HepG2 (cell line): ENCODE measurements around the gene TBC1D16. TPM values are rescaled to one million over a fixed set of nuclear protein-coding genes. Genes with fewer than 3 reads are reported as not detected.

ENCODE experiments used
- BCL6 ChIP-seq: IDR thresholded peaks from 2 replicates; pipeline ENCODE4 v1.6.1; 2016; ENCODE audit warnings: missing genetic modification reagents, missing compliant biosample characterization
- CEBPG ChIP-seq: IDR thresholded peaks from 2 replicates; pipeline ENCODE4 v1.6.1; 2016
- CENPT ChIP-seq: sonication (generic); formaldehyde crosslinking; IDR thresholded peaks from 2 replicates; pipeline ENCODE4 v1.8.0; 2022; ENCODE audit warnings: low read depth, mild to moderate bottlenecking, moderate library complexity, missing genetic modification reagents
- EP300 ChIP-seq, 3 experiments: sonication (generic) in 1 of 3; formaldehyde crosslinking in 1 of 3; IDR thresholded peaks; 2 replicates each; pipeline versions ENCODE4 v1.5.1 to v1.6.1; 2011 to 2020; ENCODE audit warnings: low read depth in 2 of 3, low read length in 2 of 3, borderline replicate concordance in 1 of 3, improper control_type of control experiment in 1 of 3, mild to moderate bottlenecking in 1 of 3, missing genetic modification reagents in 1 of 3, moderate library complexity in 1 of 3
- FOSL1 ChIP-seq: sonication (generic); formaldehyde crosslinking; IDR thresholded peaks from 2 replicates; pipeline ENCODE4 v1.9.0; 2021; ENCODE audit warnings: missing genetic modification reagents, borderline replicate concordance
- HDAC1 ChIP-seq: sonication (generic); formaldehyde crosslinking; IDR thresholded peaks from 2 replicates; pipeline ENCODE4 v1.5.1; 2020; ENCODE audit warnings: mild to moderate bottlenecking, missing genetic modification reagents
- IKZF1 ChIP-seq: fragments of 450-650 bp; IDR thresholded peaks from 2 replicates; pipeline ENCODE4 v1.7.1; 2016
- JUND ChIP-seq: sonication (generic); formaldehyde crosslinking; IDR thresholded peaks from 2 replicates; pipeline ENCODE4 v1.8.0; 2022; ENCODE audit warnings: mild to moderate bottlenecking, missing genetic modification reagents
- KLF16 ChIP-seq, 2 experiments: sonication (generic) in 1 of 2; formaldehyde crosslinking in 1 of 2; IDR thresholded peaks; 2 replicates each; pipeline versions ENCODE4 v1.6.1 to v1.8.0; 2016 to 2023; ENCODE audit warnings: missing genetic modification reagents in 2 of 2, missing compliant biosample characterization in 1 of 2
- NFE2 ChIP-seq: sonication (generic); formaldehyde crosslinking; IDR thresholded peaks from 2 replicates; pipeline ENCODE4 v1.4.0; 2020; ENCODE audit warnings: missing genetic modification reagents
- NFKBIZ ChIP-seq: IDR thresholded peaks from 2 replicates; pipeline ENCODE4 v1.6.1; 2018; ENCODE audit warnings: missing genetic modification reagents, missing compliant biosample characterization
- RXRA ChIP-seq: sonication (generic); formaldehyde crosslinking; IDR thresholded peaks from 2 replicates; pipeline ENCODE4 v1.5.1; 2020; ENCODE audit warnings: missing genetic modification reagents
- SKI ChIP-seq: fragments of 450-650 bp; IDR thresholded peaks from one replicate; pipeline ENCODE4 v1.6.1; 2018; ENCODE audit warnings: mild to moderate bottlenecking; ENCODE audit not compliant: partially characterized antibody
- SP2 ChIP-seq: sonication (generic); formaldehyde crosslinking; IDR thresholded peaks from 2 replicates; pipeline ENCODE4 v1.5.1; 2020; ENCODE audit warnings: mild to moderate bottlenecking, missing genetic modification reagents
- SUZ12 ChIP-seq: fragments of 150-350 bp; IDR thresholded peaks from 2 replicates; pipeline ENCODE4 v1.6.1; 2014; ENCODE audit warnings: low read depth, low read length
- TMF1 ChIP-seq: sonication (generic); formaldehyde crosslinking; IDR thresholded peaks from 2 replicates; pipeline ENCODE4 v1.8.1; 2022; ENCODE audit warnings: low read depth, missing genetic modification reagents
- XRCC5 ChIP-seq: fragments of 200-400 bp; formaldehyde crosslinking; optimal IDR thresholded peaks from 2 replicates; pipeline ENCODE3; 2017; ENCODE audit warnings: mild to moderate bottlenecking, low read length
- ZBTB8A ChIP-seq: sonication (generic); formaldehyde crosslinking; IDR thresholded peaks from 2 replicates; pipeline ENCODE4 v1.4.0; 2020; ENCODE audit warnings: mild to moderate bottlenecking, low read depth, missing genetic modification reagents, borderline replicate concordance
- ZNF282 ChIP-seq: fragments of 450-650 bp; IDR thresholded peaks from 2 replicates; pipeline ENCODE4 v1.6.1; 2018; ENCODE audit not compliant: partially characterized antibody
- ZNF614 ChIP-seq: IDR thresholded peaks from 2 replicates; pipeline ENCODE4 v1.6.1; 2018; ENCODE audit warnings: missing biosample characterization, missing genetic modification reagents, inconsistent platforms, borderline replicate concordance
- ZNF768 ChIP-seq: sonication (generic); formaldehyde crosslinking; IDR thresholded peaks from 2 replicates; pipeline ENCODE4 v1.4.0; 2020; ENCODE audit warnings: missing genetic modification reagents
- ZNF777 ChIP-seq: sonication (generic); formaldehyde crosslinking; IDR thresholded peaks from 2 replicates; pipeline ENCODE4 v1.4.0; 2020; ENCODE audit warnings: missing genetic modification reagents
- polyA plus RNA-seq, 8 experiments: library from polyadenylated mRNA; depleted of rRNA in 3 of 8; stranded (reverse) in 7 of 8; unstranded in 1 of 8; fragments of >200 nt; fragmentation: Illumina TruSeq in 4 of 8; extraction: Trizol in 4 of 8; gene quantifications; 2 replicates each; pipeline versions ENCODE4 v1.2.1 to v1.2.3, GENCODE V29; 2011 to 2016; ENCODE audit warnings: low read depth in 4 of 8, missing spikeins in 1 of 8, mixed read lengths in 1 of 8; ENCODE audit not compliant: insufficient read depth in 1 of 8
- total RNA-seq, 5 experiments: library from RNA; depleted of rRNA; stranded (reverse); fragments of >200 nt; fragmentation: Illumina TruSeq; extraction: Trizol; gene quantifications; 2 replicates each; pipeline ENCODE4 v1.2.3, GENCODE V29; 2016; ENCODE audit warnings: low read depth in 1 of 5
- TF ChIP-seq, protein P1 (sequence below), 2 experiments: sonication (generic) in 1 of 2; formaldehyde crosslinking in 1 of 2; IDR thresholded peaks; 2 replicates each; pipeline versions ENCODE4 v1.6.1 to v1.9.0; 2014 to 2022; ENCODE audit warnings: antibody characterized with exemption in 1 of 2, borderline replicate concordance in 1 of 2, inconsistent platforms in 1 of 2, low read depth in 1 of 2, missing genetic modification reagents in 1 of 2
- TF ChIP-seq, protein P2 (sequence below): sonication (generic); formaldehyde crosslinking; IDR thresholded peaks from 2 replicates; pipeline ENCODE4 v1.8.1; 2023; ENCODE audit warnings: missing genetic modification reagents, mild to moderate bottlenecking, borderline replicate concordance
- TF ChIP-seq, protein P3 (sequence below): IDR thresholded peaks from 2 replicates; pipeline ENCODE4 v1.6.1; 2012; ENCODE audit warnings: inconsistent platforms

TBC1D16 gene
- total and polyA plus RNA-seq, 2 of the 13 experiments (the other 11 are each of a cell fraction or from before 2014, with no cell fraction given): 14.9 to 24.9 TPM

DNA sequence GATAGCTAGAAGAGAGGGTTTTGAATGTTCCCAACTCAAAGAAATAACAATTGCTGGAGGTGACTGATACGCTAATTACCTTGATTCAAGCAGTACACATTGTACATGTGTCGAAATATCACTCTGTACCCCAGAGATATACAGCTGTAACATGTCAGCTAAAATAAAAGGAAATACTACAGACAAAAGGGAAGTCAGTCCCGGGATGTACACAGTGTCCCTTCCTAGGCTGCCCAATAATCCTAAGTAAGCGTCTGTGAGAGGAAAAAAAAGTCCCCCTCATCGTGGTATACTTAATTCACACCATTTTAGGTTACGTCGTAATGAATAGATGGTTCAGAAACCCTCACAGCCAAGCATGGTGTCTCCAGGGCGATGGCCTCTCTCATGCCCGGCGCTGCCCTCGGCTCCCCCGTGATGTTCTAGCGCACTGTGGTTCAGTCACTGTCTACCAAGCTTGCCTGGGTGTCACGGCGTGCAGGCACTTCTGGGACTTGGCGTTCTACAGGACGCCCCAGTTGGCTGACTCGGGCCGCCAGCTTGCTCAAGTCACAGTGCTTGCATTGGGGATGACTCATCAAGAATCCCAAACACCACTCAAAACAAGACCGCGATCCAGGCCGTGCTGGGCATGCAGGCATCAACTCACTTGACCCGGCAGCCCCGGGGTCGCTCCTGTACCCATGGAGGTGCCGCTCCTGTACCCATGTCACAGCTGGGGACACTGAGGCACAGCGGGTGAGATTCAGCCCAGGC is 28.3 kb upstream of the TBC1D16 start (continued):
- TF ChIP-seq, protein P1, sequence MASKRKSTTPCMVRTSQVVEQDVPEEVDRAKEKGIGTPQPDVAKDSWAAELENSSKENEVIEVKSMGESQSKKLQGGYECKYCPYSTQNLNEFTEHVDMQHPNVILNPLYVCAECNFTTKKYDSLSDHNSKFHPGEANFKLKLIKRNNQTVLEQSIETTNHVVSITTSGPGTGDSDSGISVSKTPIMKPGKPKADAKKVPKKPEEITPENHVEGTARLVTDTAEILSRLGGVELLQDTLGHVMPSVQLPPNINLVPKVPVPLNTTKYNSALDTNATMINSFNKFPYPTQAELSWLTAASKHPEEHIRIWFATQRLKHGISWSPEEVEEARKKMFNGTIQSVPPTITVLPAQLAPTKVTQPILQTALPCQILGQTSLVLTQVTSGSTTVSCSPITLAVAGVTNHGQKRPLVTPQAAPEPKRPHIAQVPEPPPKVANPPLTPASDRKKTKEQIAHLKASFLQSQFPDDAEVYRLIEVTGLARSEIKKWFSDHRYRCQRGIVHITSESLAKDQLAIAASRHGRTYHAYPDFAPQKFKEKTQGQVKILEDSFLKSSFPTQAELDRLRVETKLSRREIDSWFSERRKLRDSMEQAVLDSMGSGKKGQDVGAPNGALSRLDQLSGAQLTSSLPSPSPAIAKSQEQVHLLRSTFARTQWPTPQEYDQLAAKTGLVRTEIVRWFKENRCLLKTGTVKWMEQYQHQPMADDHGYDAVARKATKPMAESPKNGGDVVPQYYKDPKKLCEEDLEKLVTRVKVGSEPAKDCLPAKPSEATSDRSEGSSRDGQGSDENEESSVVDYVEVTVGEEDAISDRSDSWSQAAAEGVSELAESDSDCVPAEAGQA (IDR thresholded peaks at IDR 0.05; ENCODE audit: low read depth): no peak
- TF ChIP-seq, protein P1 (CRISPR knock-in tag; IDR thresholded peaks at IDR 0.05; ENCODE audit: borderline replicate concordance): no peak
- TF ChIP-seq, protein P2, sequence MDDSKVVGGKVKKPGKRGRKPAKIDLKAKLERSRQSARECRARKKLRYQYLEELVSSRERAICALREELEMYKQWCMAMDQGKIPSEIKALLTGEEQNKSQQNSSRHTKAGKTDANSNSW (CRISPR knock-in tag): 0 out of 2 replicates have a peak, but pooled peaks have one; percentile 29
- TF ChIP-seq CENPT (CRISPR knock-in tag) (0 out of 2 replicates have a peak, but pooled peaks have one; percentile 34), ZNF614 (CRISPR knock-in tag) (peak; percentile 61; the same call in 1 of the 2 replicates), NFE2 (peak; percentile 91), ZNF282 (no peak), JUND (CRISPR knock-in tag) (peak; percentile 91), SP2 (CRISPR knock-in tag) (no peak), SUZ12 (no peak), ZBTB8A (no peak), KLF16 (CRISPR knock-in tag; IDR thresholded peaks at IDR 0.05) (0 out of 4 replicates have a peak, but pooled peaks of 1 of the 2 experiments have one; percentile 48), EP300 (IDR thresholded peaks at IDR 0.05; ENCODE audit: low read depth in 2 of 2, low read length in 2 of 2) (no peak), EP300 (CRISPR knock-in tag; IDR thresholded peaks at IDR 0.05; ENCODE audit: borderline replicate concordance) (peak; percentile 65), ZNF768 (CRISPR knock-in tag) (0 out of 2 replicates have a peak, but pooled peaks have one; percentile 16), TMF1 (CRISPR knock-in tag) (no peak), BCL6 (CRISPR knock-in tag) (peak; percentile 11; the same call in 1 of the 2 replicates), HDAC1 (CRISPR knock-in tag) (no peak), RXRA (CRISPR knock-in tag) (peak; percentile 90), NFKBIZ (CRISPR knock-in tag) (peak; percentile 42; the same call in 1 of the 2 replicates), SKI (peak; percentile 24), FOSL1 (CRISPR knock-in tag) (peak; percentile 91), IKZF1 (no peak), CEBPG (CRISPR knock-in tag) (peak; percentile 45; the same call in 1 of the 2 replicates), XRCC5 (peak; percentile 54), ZNF777 (CRISPR knock-in tag) (no peak)
- TF ChIP-seq, protein P3, sequence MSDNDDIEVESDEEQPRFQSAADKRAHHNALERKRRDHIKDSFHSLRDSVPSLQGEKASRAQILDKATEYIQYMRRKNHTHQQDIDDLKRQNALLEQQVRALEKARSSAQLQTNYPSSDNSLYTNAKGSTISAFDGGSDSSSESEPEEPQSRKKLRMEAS: peak; percentile 44; the same call in 1 of the 2 replicates
